Endothelial cell of umbilical vein (primary cell): ENCODE results near the gene SOX15.

Experiments used
- CTCF ChIP-seq, 2 donors: IDR thresholded peaks; 1 replicate in 1 of 2; 2 replicates in 1 of 2; pipeline ENCODE4 v1.5.1; 2011; ENCODE audit warnings: low read length in 2 of 2, mild to moderate bottlenecking in 2 of 2, moderate library complexity in 2 of 2, control low read depth in 1 of 2, inconsistent platforms in 1 of 2, low read depth in 1 of 2; ENCODE audit not compliant: insufficient read depth in 1 of 2; ENCODE audit errors: extremely low read depth in 1 of 2
- EZH2 ChIP-seq: IDR thresholded peaks from 2 replicates; pipeline ENCODE4 v1.6.1; 2012; ENCODE audit warnings: borderline replicate concordance, low read depth, mild to moderate bottlenecking, moderate library complexity, low read length, inconsistent platforms; ENCODE audit not compliant: severe bottlenecking
- FOS ChIP-seq: IDR thresholded peaks from 2 replicates; pipeline ENCODE4 v1.6.1; 2011; ENCODE audit warnings: mild to moderate bottlenecking, low read length, moderate library complexity, borderline replicate concordance; ENCODE audit not compliant: insufficient read depth
- GATA2 ChIP-seq: IDR thresholded peaks from 2 replicates; pipeline ENCODE4 v1.7.0; 2011; ENCODE audit warnings: low read depth, mild to moderate bottlenecking, moderate library complexity, mixed read lengths, low read length; ENCODE audit not compliant: insufficient read length, insufficient read depth
- JUN ChIP-seq: IDR thresholded peaks from 2 replicates; pipeline ENCODE4 v1.6.1; 2011; ENCODE audit warnings: borderline replicate concordance, low read depth; ENCODE audit not compliant: insufficient read length, insufficient read depth
- MAX ChIP-seq: IDR thresholded peaks from 2 replicates; pipeline ENCODE4 v1.6.1; 2011; ENCODE audit not compliant: insufficient read depth, insufficient read length
- MYC ChIP-seq: IDR thresholded peaks from one replicate; pipeline ENCODE4 v1.6.1; 2011; ENCODE audit warnings: mild to moderate bottlenecking, low read depth, low read length
- POLR2A ChIP-seq: IDR thresholded peaks from 2 replicates; pipeline ENCODE4 v1.6.1; 2012; ENCODE audit warnings: low read depth, mild to moderate bottlenecking, control low read depth, low read length
- POLR2AphosphoS5 ChIP-seq: IDR thresholded peaks from 2 replicates; pipeline ENCODE4 v1.6.1; 2012; ENCODE audit warnings: low read depth, mild to moderate bottlenecking, control low read depth, low read length, moderate library complexity; ENCODE audit not compliant: insufficient read depth

- TF ChIP-seq CTCF (IDR thresholded peaks at IDR 0.05; ENCODE audit: extremely low read depth in 1 of 2, insufficient read depth in 1 of 2, low read depth in 1 of 2, low read length in 2 of 2), result no peak
- no peak for TF ChIP-seq POLR2A
- no peak for TF ChIP-seq POLR2AphosphoS5
- no peak for TF ChIP-seq EZH2
- TF ChIP-seq MAX, result peak; percentile 100
- TF ChIP-seq GATA2, result no peak
- peak; percentile 100 for TF ChIP-seq MYC
- TF ChIP-seq JUN, result no peak
- TF ChIP-seq FOS, result no peak
Measured at GRCh38 chr17:7572338-7572587, 17.6 kb downstream of the SOX15 start.
